CD4-positive, alpha-beta T cell treated with Interleukin-17A for 4 hours (primary cell): Measurements from ENCODE around the gene KRTAP4-9.
"Not testable (repeated sequence)": the region's sequence is repeated elsewhere in the genome, so short reads cannot be mapped to it uniquely, and the experiment has no call there.

ENCODE experiments used
- DNase-seq: peaks from one replicate; pipeline ENCODE4 v3.0.0-alpha.2; 2020; ENCODE audit warnings: mixed read lengths

KRTAP4-9 gene

DNA sequence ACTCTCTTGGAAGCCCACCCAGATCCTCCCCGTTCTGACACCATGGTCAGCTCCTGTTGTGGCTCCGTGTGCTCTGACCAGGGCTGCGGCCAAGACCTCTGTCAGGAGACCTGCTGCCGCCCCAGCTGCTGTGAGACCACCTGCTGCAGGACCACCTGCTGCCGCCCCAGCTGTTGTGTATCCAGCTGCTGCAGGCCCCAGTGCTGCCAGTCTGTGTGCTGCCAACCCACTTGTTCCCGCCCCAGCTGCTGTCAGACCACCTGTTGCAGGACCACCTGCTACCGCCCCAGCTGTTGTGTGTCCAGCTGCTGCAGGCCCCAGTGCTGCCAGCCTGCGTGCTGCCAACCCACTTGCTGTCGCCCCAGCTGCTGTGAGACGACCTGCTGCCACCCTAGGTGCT is at the start of gene KRTAP4-9:
Gene KRTAP4-9 (plus strand): TSS at position 43 of the 400 bp plus-strand sequence. CDS start 0 bp downstream, at position 43.
- DNase-seq, result not testable (repeated sequence)

GRCh38 chr17:41057547-41057946 is 47.6 kb upstream of the KRTAP4-9 start:
- DNase-seq, result no peak

GRCh38 chr17:41058741-41059140 is 46.4 kb upstream of the KRTAP4-9 start:
- no peak for DNase-seq

DNA sequence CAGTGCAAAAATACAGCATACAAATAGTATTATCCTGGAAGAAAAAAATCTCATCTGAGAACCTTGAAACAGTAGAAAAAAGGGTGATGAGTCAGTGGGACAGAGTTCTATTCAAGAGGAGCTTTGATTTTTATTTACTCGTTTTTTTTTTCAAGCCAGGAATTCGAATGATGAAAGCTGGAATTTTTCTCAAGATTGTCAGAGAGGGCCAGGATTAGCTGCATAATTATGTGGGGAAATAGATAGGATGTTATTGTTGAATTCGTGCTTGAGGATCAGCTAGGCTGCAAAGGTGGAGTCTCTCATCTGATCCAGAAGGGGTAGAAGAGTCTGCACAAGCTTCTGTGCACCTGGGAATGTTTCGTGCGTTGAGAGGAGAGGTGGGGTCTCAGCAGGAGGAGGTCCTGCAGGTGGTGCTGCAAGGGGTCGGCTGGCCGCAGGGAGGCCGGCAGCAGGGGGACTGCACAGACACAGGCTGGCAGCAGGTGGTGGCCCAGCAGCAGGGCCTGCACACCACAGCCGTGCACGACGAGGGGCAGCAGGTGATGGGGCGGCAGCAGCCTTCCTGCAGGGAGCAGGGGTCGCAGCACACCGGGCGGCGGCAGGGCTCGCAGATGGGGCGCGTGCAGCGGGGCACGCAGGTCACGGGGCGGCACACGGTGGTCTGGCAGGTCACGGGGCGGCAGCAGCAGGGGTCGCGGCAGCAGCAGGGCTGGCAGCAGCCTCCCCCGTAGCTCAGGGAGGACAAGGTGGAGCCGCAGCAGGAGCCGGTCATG is 45.7 kb upstream of the KRTAP4-9 start:
- DNase-seq, result not testable (repeated sequence)

DNA sequence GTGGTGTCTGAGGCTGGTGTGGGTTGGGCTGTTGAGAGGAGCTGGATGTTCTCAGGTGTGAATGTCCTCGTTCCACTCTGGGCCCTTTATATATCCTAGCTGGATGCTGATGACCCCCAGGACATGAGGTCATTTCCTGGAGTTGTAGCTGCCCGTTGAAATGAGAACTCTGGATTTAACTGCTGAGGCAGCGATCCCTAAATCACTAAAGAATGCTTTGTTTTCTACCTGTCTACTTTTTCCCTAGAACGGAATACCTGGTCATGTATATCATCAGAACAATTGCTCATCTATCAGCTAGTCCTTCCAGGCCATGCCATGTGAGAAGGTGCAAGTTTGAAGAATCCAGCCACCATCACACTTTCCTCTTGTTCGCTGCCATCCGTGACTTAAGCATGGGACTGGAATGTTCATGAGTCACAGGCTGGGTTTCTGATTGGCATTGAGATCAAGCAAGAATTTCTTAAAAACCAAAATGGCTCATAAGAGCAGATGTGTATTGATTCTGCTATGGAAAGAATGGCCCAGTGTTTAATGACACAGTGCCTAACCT is 45.1 kb upstream of the KRTAP4-9 start, which contains the start of gene KRTAP2-3:
Gene KRTAP2-3 (minus strand): TSS at position 63 of the 553 bp plus-strand sequence. CDS start 64 bp downstream, outside the sequence.
- DNase-seq, result no peak

- DNase-seq, result no peak
Measured at GRCh38 chr17:41061964-41062363, 43.2 kb upstream of the KRTAP4-9 start.

DNA sequence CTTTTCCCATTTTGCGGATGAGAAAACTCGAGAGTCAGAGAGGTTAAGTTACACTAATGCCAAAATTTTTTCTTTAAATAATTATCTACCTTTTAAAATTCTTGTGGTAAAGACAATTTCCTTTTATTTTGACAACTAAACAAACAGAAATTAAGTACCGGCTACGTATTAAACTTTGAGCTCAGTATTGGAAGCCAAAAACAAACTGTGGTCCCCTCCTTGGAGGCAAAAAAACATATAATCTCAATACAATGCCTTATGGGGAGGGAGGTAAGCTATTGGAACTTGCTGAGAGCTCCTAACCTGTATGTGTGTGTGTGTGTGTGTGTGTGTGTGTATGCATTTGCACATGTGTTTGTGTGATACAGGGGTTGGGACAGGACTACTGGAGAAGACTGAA is 41.7 kb upstream of the KRTAP4-9 start:
- no peak for DNase-seq

GRCh38 chr17:41064301-41064700 is 40.9 kb upstream of the KRTAP4-9 start:
- no peak for DNase-seq

GRCh38 chr17:41065016-41065689 is 40.0 kb upstream of the KRTAP4-9 start:
- not testable (repeated sequence) for DNase-seq

- DNase-seq, result no peak
Measured at GRCh38 chr17:41065829-41066624, 39.2 kb upstream of the KRTAP4-9 start, which contains the start of gene KRTAP2-4. Gene KRTAP2-4 (minus strand): TSS chr17:41065879. CDS start chr17:41065845, 34 bp downstream.

DNA sequence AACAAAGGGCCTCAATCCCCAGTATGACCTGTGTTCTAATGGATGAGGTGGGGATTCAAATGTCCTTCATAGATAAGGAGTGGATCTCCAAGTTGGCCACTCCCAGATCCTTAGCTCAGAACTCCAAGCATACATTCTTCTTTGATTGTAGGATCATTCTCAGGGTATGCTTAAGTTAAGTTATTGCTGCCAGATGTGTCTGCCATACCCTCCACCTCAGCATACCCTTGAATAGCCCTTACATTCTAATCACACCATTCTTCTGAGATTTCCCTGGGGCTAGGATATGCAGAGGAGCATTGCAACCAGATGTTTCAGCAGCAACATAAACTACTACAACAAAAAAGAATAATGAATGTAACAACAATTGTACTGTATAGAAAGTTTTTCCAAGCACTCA is 37.9 kb upstream of the KRTAP4-9 start:
- no peak for DNase-seq

- no peak for DNase-seq
Measured at GRCh38 chr17:41069031-41069430, 36.2 kb upstream of the KRTAP4-9 start.

- no peak for DNase-seq
Measured at GRCh38 chr17:41071606-41072360, 33.4 kb upstream of the KRTAP4-9 start.

DNA sequence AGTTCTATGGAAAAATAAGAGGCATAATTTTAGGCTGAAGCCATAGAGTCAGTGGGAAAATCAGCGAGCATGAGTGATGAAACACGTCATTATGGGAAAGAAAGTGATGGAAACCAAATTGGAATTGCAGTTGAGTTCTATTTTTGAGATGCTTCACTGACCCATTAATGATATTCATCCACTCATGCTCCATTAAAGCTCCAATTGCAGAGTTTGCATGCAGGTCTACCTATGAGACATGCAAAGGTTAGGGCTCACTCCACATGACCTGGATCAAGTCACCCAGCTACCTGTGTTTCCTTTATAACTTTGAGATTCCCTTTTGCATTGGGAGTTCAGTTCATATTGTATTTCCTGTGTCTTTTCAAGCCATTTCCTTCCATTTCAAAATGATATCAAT is 31.5 kb upstream of the KRTAP4-9 start:
- DNase-seq, result no peak

- DNase-seq, result no peak
Measured at GRCh38 chr17:41076788-41077187, 28.4 kb upstream of the KRTAP4-9 start.

DNA sequence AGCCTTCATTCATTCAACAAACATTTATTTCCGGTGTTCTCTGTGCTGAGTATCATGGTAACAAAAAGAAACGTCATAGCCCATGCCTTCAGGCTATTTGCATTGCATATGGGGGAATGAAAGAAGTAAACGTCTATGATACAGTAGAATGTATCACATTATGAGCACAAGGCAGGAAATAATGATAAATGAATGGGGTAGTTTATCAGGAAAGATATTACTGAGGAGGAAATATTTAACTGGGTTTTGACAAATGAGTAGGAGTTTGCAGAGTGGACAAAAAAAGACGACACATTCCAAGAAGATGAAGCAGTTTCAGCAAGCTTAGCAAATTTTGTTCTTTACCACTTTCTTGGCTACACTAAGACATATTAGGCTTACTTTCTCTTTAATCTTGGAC is 22.6 kb upstream of the KRTAP4-9 start:
- no peak for DNase-seq

DNA sequence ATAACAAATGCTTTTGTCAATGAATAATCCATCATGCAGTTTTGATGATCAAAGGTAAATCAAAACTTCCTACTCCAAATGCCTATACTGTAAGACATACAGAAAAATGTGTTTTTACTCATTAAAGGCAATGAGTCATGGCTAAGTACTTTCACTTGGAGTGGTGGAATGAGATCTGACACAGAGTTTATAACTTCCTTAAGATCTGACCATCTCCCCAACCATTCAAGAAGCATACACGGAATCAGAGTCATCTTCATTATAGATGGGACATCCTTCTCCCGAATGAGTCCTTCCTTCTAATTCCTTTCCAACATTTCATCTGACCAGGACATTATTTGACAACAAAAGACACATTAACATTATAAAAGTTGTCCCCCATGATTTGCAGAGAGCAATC is 21.8 kb upstream of the KRTAP4-9 start:
- DNase-seq, result not testable (repeated sequence)

DNA sequence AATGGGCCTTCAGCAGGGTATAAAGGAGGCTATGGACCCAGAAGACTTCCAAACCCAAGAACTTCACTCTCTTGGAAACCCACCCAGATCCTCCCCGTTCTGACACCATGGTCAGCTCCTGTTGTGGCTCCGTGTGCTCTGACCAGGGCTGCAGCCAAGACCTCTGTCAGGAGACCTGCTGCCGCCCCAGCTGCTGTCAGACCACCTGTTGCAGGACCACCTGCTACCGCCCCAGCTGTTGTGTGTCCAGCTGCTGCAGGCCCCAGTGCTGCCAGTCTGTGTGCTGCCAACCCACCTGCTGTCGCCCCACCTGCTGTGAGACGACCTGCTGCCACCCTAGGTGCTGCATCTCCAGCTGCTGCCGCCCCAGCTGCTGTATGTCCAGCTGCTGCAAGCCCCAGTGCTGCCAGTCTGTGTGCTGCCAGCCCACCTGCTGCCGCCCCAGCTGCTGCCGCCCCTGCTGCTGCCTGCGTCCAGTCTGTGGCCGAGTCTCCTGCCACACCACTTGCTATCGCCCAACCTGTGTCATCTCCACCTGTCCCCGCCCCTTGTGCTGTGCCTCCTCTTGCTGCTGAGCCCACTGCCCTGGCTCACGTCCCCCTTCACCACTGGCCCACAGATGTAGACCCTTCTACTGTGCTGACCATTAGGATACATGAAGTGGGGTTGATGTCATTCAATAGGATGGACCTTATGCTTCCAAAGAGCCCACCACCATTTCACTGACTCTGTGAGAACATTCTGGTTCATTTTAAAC is 20.9 kb upstream of the KRTAP4-9 start, which contains the start of gene KRTAP4-7:
Gene KRTAP4-7 (plus strand): TSS at position 51 of the 757 bp plus-strand sequence. CDS start 57 bp downstream, at position 108.
- not testable (repeated sequence) for DNase-seq

- not testable (repeated sequence) for DNase-seq
Measured at GRCh38 chr17:41088760-41089352, 16.3 kb upstream of the KRTAP4-9 start.

GRCh38 chr17:41096055-41096454 is 9.1 kb upstream of the KRTAP4-9 start:
- DNase-seq, result no peak

DNA sequence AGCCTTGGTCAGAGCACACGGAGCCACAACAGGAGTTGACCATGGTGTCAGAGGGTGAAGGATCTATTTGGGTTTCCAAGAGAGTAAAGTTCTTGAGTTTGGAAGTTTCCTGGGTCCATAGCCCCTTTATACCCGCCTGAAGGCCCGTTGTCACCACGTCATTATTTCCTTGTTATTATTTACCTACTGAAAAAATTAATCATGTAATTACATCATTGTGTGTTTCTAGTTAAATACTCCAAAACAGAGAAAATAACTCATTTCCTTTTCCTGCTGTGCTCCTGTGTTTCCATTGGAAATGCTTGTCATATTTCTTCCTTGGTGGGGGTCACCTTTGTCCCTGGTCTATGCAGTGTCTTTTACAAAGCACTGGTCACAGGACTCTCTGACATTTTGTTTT is 7.1 kb upstream of the KRTAP4-9 start, which contains the start of gene KRTAP4-8:
Gene KRTAP4-8 (minus strand): TSS at position 101 of the 400 bp plus-strand sequence. CDS start 58 bp downstream, at position 43.
- no peak for DNase-seq
